Dermis lymphatic vessel endothelial cell (primary cell): Measurements from ENCODE around the gene IPCEF1. TPM values are rescaled to one million over a fixed set of nuclear protein-coding genes. Genes with fewer than 3 reads are reported as not detected.

Experiments
- total RNA-seq: library from RNA; depleted of rRNA; stranded (reverse); fragments of >200 nt; gene quantifications from 2 replicates; pipeline ENCODE4 v1.2.1, GENCODE V29; 2014

Gene IPCEF1
- 4.4 and 6.3 TPM in 2 replicates for total RNA-seq

GRCh38 chr6:154356690-154357089 lies at the start of gene IPCEF1:
Gene IPCEF1, minus strand, starts transcription at chr6:154356803. Its CDS starts 90,856 bp downstream, at chr6:154265947.

Other genes starting within 250 kb of the IPCEF1 start
- gene CNKSR3, start 153.9 kb upstream of the IPCEF1 start, total RNA-seq = 13.8 and 15.9 TPM in 2 replicates